ENCODE data around the gene ZNF350.

GRCh38 chr19:51977346-51977745, 9.3 kb downstream of the ZNF350 start:
- TF ChIP-seq EZH2phosphoT487 (IDR thresholded peaks at IDR 0.05; ENCODE audit: insufficient read depth, low read depth) (no peak), EZH2 (IDR thresholded peaks at IDR 0.05; ENCODE audit: insufficient read depth, poor library complexity, severe bottlenecking) (no peak)
